Non-pigmented ciliary epithelial cell (primary cell): ENCODE data around the gene MGST3.
"Not testable (repeated sequence)": the region's sequence is repeated elsewhere in the genome, so short reads cannot be mapped to it uniquely, and the experiment has no call there.

Experiments
- DNase-seq: peaks from one replicate; pipeline ENCODE4 v3.0.0-alpha.2; 2010; ENCODE audit warnings: low read depth

Gene MGST3

DNA sequence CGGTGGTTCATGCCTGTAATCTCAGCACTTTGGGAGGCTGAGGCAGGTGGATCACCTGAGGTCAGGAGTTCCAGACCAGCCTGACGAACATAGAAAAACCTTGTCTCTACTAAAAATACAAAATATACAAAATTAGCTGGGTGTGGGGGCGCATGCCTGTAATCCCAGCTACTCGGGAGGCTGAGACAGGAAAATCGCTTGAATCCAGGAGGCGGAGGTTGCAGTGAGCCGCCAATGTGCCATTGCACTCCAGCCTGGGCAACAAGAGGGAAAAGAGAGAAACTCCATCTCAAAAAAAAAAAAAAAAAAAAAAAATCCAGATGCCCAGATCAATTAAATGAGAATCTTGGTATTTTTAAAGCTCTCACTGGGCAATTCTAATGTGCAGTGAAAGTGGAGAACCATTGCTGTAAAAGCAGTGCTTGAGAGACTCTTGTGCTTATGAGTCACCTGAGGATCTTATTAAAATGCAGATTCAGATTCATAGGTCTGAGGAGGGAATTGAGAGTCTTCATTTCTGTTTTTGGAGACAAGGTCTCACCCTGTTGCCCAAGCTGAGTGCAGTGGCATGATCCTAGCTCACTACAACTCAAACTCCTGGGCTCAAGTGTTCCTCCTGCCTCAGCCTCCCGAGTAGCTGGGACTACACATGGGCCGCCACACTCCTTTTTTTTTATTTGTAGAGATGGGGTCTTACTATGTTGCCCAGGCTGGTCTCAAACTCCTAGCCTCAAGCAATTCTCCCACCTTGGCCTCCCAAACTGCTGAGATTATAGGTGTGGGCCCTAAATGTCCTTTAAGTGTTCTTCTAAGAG, 27.9 kb downstream of the MGST3 start:
- DNase-seq, result not testable (repeated sequence)

DNA sequence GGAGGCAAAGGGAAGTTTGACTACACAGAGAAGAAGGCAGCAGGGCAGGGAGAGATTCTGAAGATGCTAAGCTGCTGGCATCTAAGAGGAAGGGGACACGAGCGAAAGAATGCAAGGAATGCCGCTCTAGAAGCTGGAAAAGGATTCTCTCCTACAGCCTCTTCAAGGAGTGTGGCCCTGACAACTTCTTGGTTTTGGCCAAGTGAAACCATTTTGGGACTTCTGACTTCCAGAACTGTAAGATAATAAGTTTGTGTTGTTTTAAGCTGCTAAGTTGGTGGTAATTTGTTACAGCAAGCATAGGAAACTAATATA, 28.5 kb downstream of the MGST3 start:
- no peak for DNase-seq

DNA sequence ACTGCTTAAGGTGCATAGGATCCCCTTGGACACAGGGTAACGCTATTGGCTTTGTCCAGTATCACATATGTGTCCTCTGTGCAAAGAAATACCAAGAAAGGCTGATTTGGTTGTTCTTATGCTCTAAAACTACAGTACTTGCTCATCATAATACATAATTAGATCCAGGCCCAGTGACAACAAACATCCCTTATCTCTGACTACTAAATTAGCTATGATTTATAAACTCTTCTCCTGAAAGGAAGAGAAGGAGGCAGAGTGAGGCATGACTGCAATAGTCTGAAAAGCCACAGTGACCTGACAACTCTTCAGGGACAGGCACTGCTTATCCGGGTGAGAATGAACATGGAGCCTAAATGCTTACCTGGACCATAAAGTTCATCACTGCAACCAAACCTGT, 30.7 kb downstream of the MGST3 start:
- DNase-seq, result no peak

DNA sequence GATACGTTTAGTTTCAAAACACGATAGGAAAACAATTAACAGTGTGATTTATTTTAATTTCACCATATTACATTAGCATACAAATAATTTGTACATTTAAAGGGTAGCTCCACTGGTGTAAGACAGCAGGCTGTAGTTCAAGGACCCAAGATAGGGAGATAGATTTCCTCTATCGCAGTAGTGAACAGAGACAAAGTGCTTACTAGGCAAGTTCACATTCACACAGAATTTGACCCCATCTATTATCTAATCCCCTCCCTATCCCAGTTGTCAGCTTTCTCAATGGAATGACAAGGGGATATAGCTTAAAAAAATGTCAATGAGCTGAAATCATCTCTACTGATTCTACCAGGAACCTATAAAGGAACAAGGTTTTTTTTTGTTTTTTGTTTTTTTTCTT, 31.2 kb downstream of the MGST3 start:
- no peak for DNase-seq

DNA sequence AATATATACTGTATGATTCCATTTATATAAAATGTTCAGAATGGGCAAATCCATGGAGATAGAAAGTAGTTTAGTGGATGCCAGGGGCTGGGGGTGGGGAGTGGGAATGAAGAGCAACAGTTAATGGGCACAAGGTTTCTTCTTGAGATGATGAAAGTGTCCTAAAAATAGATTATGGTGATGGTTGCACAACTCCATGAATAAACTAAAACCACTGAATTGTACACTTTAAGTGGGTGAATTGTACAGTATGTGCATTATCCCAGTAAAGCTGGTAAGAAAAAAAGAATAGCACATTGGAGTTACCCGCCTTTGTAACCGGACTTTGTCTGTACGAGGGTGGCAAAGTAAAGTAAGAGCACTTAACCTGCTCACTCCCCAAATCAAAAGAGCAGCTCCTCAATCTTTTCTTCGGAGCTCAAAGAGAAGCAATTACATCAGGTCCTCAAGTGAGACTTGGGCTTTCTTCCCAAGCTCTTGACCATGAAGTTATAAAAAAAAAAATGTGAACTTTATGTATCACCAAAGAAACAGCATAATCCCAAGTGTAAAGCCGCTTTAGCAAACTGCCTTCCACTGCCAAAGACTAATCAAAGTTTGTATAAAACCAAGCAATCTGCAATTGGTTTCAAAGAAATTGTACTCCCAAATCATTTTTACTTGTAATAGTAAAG, 35.3 kb downstream of the MGST3 start:
- no peak for DNase-seq

DNA sequence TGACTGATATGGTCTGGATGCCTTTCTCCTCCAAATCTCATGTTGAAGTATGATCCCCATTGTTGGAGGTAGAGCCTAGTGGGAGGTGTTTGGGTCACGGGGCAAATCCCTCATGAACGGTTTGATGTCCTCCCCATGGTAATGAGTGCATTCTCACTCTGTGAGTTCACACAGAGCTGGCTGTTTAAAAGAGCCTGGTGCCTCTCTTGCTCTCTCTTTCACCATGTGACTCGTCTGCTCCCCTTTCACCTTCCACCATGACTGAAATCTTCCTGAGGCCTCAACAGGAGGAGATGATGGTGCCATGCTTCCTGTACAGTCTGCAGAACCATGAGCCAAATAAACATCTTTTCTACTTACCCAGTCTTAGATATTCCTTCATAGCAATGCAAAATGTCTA, 37.1 kb downstream of the MGST3 start:
- DNase-seq, result no peak

DNA sequence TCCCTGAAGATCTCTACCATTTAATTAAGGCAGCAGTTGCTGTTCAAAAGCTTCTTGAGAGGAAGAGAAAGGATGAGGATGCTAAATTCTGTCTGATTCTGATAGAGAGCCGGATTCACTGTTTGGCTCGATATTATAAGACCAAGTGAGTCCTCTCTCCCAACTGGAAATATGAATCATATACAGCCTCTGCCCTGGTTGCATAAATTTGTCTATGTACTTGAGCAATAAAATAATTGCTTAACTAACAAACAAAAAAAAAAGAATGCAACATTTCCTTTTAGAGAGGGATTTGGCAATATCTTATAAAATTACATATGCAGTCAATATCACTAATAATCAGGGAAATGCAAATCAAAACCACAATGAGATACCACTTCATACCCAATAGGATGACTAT, 40.5 kb downstream of the MGST3 start:
- DNase-seq, result no peak

DNA sequence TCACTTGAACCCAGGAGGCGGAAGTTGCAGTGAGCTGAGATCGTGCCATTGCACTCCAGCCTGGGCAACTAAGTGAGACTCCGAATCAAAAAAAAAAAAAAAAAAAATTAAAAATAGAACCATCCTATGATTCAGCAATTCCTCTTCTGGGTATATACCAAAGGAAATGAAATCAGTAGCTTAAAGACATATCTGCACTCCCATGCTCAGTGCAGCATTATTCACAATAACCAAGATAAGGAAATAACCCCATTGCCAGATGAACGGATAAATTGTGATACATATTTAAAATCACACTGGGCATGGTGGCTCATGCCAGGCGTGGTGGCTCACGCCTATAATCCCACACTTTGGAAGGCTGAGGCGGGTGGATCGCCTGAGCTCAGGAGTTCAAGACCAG, 43.6 kb downstream of the MGST3 start:
- DNase-seq, result no peak

DNA sequence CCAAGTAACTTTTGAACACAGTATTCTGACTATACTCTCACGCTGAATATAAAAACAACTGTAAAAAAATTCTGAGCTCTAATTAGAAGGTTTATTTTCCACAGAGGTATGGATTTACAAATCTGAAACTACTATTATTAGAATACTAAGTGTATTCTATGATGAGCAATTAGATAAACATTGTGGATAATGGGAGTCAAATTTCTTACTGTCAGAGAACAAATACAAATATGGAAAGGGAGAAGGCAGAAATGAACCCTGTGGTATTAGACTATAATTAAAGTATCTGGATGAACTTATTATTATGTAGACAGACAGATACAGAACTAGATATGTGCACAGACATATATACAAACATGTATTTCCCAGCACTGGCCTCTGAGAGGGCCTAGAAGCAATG, 44.8 kb downstream of the MGST3 start:
- DNase-seq, result no peak

DNA sequence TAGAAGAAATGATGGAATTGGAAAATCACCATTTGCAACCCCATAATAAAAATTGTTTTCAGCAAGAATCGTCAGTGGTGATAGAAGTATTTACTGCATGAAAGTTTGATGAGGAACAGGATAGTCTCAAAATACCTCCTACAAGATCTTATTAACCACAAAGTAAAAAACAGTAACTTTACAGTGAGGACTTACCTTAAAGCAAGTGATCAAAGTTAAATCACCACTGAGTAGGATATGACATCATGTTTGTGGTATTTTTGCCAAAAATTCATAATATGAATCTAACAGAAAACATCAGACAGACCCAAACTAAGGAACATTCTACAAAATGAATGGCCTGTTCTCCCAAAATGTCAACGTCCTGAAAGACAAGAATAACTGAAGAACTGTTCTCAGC, 47.5 kb downstream of the MGST3 start:
- DNase-seq, result no peak

DNA sequence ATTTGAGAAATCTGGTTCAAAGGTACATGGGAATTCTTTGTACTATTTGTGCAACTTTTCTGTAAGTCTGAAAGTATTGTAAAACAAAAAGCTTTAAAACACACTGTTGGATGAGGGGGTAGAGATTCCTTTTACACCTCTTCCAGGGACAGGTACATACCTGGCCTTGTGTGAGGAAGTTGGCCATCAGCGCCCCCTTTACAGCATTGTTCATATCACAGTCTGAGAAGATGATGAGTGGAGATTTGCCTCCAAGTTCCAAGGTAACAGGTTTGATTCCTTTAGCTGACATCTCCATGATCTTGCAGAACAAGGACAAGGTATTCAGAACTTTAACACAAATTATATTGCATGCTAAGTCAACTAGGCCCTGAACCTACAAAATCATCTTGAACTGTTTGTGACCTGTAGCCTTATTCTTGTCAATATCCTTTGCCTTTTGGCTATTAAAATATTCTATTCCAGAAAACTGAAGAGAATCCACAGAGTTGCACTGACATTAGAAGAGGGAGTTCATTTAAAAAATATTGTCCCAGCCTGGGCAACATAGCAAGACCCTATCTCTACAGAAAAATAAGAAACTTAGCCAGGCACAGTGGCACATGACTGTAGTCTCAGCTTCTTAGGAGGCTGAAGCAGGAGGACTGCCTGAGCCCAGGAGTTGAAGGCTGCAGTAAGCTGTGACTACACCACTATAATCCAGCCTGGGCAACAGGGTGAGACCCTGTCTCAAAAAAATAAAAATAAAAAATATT, 48.4 kb downstream of the MGST3 start:
- no peak for DNase-seq

DNA sequence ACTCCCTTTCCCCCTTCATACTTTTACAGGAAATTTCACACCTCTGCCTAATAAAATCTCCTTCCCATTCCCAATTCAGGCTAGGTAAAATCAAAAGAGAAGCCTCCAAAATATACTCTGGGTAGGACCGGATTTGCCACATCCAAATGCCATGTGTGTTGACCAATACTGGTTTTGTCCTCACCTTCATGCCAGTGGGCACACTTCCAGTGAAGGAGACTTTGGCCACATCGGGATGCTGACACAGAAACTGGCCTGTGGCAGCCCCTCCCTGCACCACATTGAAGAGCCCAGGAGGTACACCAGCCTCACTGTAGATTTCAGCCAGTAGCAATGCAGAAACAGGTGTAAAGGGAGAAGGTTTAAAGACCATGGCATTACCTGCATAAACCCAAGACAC, 49.3 kb downstream of the MGST3 start:
- no peak for DNase-seq

DNA sequence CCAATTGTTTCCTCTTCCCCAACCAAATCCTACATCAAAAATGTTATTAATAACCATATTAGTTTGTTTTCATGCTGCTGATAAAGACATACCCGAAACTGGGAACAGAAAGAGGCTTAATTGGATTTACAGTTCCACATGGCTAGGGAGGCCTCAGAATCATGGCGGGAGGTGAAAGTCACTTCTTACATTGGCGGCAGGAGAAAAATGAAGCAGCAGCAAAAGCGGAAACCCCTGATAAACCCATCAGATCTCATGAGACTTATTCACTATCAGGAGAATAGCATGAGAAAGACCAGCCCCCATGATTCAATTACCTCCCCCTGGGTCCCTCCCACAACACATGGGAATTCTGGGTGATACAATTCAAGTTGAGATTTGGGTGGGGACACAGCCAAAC, 49.7 kb downstream of the MGST3 start:
- not testable (repeated sequence) for DNase-seq

DNA sequence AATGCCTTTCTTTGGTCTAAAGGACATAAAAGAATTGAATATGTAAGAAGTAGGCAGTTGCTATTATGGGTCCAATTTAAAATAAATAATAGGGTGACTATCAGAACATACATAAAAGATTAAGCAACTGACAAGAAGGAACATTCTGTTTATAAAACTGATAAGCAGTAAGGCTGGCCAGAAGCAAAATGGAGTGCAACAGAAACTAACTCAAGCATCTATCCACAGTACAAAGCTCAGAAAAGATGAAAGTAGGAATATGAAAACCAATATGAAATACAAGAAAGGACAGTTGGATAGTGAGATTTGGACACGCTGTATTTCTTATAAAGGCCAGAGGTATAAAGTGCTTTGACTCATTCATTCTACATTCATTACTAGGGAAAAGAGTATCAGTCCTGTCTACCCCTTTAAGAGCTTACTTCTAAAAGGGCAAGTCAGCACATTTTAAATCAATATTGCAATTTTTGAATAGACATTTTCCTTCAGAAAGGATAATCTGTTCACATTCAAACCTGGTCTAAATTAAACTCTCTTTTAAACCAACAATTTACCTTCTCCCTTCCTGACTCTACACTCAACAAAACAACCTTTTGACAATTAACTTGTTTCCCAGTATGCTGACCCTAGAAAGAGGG, 52.9 kb downstream of the MGST3 start:
- DNase-seq, result no peak

DNA sequence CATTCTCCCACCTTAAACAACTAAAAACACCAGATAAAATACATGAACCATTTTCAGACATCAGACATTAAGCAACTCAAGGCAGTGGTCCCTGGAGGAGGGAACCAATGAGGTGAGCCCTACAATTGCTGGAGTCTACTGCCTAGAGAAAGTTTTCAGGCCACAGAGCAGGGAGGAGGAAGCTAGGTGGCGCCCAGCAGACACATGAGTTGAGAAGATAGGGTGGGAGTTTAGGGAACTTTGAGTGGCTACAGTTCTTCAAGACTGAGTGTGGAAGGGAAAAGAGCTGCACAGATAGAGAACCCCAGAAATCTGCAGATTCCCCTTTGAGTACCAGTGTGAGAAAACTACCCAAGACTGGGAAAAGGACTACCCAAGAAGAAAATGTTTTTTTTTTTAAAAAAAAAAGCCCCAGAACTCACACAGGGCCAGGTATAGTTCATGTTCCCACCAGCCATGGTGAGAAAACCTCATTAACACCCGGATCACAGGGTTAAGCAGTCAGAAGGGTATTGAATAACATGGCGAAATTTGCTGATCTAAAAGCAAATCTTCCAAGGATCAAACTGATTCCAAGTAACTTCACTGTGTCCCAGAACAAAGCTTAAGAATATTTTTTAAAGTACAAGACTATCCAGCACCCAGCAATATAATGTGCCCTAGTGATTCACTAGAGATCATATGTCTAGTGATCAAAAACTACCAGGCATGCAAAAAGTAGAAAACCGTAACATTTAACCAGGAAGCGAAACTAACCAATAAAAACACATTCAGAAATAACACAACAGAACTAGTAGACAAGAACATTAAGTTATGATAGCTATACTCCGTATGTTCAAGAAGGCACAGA, 55.3 kb downstream of the MGST3 start:
- no peak for DNase-seq

DNA sequence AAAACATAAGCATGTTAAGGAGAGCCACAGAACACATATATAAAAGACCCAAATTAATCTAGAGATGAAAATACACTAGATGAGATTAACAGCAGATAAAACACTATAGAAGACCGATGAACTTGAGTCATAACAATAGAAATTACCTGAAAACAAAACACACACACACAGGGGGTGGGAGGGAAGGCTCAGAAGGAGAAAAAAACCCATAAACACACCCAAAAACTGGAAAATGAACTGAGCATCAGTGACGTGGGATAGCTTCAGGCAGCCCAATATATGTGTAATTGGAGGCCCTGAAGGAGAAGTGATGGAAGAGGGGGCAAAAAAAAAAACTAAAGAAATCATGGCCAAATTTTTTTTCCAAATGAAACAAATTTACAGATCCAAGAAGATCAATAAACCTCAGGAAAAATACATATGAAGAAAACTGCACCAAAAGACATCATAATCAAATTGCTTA, 56.0 kb downstream of the MGST3 start:
- DNase-seq, result no peak

DNA sequence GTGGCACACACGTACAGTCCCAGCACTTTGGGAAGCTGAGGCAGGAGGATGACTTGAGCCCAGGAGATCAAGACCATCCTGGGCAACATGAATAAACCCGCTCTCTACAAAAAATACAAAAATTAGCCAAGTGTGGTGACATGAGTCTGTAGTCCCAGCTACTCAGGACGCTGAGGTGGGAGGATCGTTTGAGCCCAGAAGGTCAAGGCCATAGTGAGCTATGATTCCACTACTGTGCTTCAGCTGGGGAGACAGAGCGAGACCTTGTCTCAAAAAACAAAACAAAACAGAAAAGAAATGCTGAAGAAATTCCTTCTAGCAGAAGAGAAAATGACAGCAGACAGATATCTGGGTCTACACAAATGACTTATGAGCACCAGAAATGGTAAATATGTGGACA, 57.0 kb downstream of the MGST3 start:
- DNase-seq, result no peak

DNA sequence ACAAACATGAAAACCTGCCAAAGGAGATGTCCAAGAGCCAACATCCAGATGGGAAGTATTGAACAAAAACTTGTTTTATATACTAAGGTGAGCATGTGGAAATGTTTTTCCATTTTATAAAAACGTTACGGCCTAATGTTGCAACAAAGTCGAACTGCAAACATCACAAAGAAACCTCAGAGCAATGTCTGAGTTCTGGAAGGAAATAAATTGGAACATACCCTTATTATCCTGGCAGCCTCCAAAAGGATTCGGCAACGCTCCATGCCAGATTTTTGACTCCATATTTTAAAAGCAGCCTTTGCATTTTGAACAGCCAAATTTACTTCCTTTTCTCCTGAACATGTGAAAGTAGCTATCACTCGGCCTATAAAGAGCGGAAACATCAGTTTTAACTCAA, 64.0 kb downstream of the MGST3 start:
- DNase-seq, result no peak

DNA sequence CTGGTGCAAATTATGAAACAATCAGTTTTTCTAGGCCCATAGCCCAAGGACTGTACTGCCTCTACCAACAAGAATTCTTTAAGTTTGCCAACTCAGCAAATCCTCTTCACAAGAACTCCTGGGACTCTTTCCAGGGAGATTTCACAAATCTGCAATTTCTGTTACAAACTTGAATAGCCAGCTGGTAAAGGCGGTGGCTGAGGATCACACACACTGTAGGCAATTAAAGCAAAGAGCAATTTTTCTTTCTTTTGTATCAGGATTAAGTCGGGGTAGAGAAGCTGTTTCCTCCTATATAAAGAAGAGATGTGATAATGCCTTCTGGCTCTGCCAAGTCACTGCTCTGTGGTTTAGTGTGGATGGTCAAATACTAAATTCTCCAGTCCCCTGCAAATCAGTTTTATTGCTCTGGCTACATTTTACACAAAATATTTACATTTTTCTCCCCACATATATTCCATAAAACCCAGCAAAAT, 65.6 kb downstream of the MGST3 start:
- DNase-seq, result no peak

DNA sequence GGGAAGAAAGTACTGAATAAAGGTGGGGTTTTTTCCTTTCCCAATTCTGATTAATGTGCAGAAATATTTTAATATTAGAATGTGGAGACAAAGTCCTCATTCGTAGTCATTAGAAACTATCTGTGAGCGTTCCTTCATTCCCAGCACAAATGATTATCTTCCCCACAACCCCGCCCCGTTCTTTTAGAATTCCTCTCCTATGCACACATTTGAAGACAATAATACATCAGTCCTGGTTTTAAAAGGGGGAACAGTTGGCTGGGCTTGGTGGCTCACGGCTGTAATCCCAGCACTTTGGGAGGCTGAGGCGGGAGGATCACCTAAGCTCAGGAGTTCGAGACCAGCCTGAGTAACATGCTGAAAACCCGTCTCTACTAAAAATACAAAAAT, 66.5 kb downstream of the MGST3 start:
- no peak for DNase-seq

DNA sequence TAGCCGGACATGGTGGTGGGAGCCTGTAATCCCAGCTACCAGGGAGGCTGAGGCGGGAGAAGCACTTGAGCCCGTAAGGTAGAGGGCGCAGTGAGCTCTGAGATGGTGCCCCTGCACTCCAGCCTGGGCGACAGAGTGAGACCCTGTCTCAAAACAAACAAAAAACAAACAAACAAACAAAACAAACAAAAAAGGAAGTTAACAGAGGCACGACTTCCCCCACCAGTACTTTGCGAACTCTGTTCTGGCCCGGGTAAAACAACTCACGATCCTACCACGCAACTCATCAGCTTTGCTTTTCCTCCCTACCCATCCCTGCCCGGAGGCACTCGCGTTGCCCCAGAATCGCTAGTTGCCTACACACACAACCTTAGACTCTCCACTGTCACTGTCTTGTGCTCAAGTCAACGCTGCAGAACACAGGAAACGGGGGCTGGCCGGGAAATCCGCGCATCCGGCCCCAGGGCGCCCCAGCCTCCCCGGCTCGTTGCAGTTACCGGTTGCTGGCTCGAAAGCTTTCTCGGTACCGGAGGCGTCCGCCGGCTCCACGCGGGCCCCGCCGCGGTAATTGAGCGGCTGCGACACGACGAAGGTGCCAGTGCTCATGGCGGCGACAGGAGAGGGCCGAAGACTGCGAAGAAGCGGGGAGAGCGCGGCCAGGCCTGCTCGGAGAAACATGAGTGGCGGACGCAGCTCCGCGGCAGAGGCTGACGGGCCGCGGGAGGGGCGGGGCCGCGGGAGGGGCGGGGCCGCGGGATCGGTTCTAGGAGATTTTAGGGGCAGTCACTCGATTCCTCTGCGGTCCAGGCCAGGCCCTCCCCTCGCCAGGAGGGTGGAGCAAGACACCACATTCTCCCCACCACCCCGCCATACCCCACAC, 67.1 kb downstream of the MGST3 start, which contains the start of gene ALDH9A1:
Gene ALDH9A1 (minus strand): TSS at position 682 of the 880 bp plus-strand sequence. CDS start 4 bp downstream, at position 678.
- no peak for DNase-seq
